ENCODE data around the gene TSPEAR.
"Not testable (repeated sequence)": the region's sequence is repeated elsewhere in the genome, so short reads cannot be mapped to it uniquely, and the experiment has no call there.

Gene TSPEAR

DNA sequence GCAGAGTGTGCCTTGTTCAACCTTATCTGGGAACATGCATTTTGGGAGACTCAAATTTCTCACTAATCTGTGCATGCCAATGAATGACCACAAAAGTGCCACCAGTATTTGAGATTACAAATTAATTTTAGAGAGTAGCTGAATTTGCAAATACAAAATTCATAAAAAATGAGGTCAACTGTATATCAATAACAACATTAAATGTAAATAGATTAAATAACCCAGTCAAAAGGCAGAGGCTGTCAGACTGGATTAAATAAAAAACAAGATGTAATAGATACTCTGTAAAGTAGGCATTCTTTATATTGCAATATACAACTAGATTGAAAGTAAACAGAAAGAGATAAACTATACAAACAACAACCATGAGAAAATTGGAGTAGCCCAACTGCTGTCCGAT, 147.3 kb downstream of the TSPEAR start:
- FAIRE-seq, result no peak

- FAIRE-seq, result no peak
These were observed 152.7 kb downstream of the TSPEAR start, which contains the start of gene KRTAP10-3 for GRCh38 chr21:44558695-44559094. Gene KRTAP10-3, minus strand, starts transcription at chr21:44558795. Its CDS starts 80 bp downstream, at chr21:44558715.

- not testable (repeated sequence) for FAIRE-seq
These were observed 153.1 kb downstream of the TSPEAR start for GRCh38 chr21:44558329-44558675.

GRCh38 chr21:44557491-44558328, 153.7 kb downstream of the TSPEAR start:
- FAIRE-seq, result no peak

DNA sequence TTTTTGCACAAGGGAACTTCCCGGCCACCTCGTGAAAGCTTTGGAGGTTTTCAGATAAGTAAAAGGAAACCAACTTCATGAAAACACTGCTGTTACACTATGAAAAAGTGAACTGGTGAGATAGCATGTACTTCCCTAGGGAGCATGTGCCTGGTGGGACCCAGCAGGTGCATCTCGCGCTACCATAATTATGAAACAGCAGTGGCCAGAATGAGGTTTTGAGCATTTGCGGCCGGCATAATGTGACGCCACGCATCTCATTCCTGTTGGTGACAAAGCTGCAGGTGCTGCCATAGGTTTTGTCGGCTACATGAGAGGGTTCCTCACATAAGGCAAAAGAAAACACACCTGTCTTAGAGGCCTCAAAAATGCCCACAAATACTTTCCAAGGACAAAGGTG, 154.5 kb downstream of the TSPEAR start:
- no peak for FAIRE-seq

DNA sequence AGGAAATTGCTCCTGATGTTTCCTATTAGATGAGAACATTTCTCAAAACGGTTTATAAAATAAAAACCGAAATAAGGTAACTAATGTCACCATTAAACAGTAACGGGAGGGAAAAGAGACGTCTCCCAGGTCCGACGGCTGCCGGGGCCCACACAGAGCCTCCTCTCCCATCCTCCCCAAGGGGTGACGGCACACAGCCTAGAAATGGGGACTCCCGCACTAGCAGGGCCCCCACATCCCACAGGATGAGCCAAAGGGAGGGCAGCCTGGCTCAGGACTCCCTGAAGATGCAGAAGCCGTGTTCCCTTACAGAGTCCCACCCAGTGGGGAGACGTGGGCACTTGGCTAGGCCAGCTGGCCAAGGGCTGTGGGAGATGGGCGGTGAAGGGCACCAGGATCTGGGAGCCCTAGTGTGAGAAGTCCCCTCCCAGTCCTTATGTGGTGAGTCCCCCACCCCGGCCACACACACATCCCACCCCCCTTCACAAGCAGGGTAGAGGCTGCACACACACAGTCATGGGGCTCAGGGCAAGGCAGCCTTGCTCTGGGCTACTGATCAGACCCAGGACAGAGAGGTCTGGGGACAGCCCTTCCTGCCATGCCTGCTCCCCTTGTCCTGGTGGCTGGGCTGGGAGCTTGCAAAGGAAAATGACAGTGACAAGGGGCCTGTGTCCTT, 156.0 kb downstream of the TSPEAR start:
- FAIRE-seq, result no peak

GRCh38 chr21:44552681-44553080, 158.7 kb downstream of the TSPEAR start:
- FAIRE-seq, result no peak

- no peak for FAIRE-seq
These were observed 159.2 kb downstream of the TSPEAR start for GRCh38 chr21:44552136-44552535.

DNA sequence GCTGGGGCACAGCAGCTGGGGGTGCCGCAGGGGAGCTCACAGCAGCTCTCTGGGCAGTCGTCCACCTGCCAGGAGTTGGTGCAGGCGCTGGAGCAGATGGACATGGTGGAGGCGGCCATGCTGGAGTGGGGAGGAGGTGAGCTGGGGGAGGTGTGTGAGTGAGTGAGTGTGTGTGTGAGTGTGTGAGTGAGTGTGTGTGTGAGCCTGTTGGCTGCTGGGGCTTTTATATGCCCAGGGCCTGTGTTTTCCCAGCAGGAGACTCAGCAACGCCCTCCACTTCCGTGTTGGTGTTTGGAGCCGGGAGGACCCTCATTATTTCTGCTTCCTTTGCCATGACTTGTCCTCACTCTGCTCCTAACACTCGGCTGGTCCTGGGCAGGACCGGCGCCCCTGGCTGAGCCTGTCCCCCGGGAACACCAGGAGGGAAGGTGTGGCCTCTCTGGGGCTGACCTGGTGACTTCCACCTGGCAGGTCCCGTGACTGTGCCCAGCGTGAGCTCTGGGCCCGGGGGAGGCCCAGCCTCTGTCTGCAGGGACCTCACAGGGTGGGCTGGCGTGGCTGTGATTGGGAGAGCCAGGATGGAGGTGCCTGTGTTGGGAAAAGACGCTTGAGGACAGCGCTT, 159.9 kb downstream of the TSPEAR start, which contains the start of gene KRTAP10-2:
TSS of gene KRTAP10-2 (minus strand) at position 166 of the 622 bp plus-strand sequence. CDS start at position 119, 47 bp downstream.
- no peak for FAIRE-seq

DNA sequence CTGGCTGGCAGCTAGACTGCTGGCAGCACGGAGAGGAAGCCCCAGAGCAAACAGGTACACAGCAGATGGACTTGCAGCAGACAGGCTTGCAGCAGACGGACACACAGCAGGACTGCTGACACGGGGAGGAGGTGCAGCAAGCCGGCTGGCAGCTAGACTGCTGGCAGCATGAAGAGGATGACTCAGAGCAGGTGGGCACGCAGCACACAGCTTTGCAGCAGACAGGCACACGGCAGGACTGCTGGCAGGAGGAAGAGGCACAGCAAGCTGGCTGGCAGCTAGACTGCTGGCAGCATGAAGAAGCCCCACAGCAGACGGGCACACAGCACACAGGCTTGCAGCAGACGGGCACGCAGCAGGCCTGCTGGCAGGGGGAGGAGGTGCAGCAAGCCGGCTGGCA, 160.6 kb downstream of the TSPEAR start:
- FAIRE-seq, result no peak

GRCh38 chr21:44550285-44550684, 161.1 kb downstream of the TSPEAR start:
- not testable (repeated sequence) for FAIRE-seq

DNA sequence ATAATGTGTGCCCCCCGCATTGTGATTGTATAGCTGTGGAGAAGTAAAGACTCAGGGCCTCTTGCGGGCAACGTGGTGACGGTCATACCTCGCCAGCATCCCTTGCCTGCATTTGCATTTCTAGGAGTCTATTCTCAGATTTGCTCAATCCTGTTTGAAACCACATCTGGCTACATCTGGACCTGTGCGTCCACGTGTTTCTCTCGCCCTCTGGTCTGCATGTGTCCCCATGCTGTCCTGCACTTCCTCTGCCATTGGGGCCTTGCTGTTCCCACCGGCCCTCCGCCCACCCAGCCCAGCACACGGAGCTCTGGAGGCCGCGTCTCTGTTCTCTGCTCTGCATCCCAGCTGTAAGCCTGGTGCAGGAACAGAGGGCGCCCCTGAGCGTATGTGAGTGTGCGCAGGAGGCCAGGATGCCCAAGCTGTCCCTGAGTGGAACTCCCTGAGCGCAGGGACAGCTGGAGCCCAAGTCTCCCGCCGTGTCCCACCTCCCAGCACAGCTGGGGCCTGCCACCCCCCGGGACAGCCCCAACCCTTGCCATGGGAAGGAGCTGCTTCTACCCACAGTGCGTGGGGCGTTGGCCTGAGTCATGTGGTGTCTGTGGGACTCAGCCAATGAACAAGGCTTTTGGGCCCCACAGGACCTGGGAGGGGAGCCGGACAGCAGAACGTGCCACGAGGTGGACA, 161.7 kb downstream of the TSPEAR start:
- FAIRE-seq, result no peak

DNA sequence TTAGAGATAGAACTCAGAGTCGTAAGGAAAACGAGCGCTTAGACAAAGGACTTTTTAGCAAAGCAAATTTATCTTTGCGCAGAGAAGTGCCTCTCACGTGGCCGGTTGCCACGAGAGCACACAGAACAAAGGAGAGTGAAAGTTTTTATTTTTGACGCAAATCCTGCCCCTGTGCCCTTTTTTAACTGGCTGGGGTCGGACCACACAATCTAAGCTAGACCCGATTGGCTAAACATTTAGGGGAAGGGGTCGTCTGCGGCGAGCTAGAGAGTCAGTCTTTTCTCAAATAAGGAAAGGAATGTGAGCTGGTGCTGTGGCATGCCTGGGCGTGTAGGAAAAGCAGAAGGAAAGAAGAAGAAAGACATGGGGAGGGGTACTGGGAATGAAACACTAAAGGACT, 162.4 kb downstream of the TSPEAR start:
- FAIRE-seq, result no peak

- no peak for FAIRE-seq
These were observed 163.0 kb downstream of the TSPEAR start for GRCh38 chr21:44548381-44548780.

- FAIRE-seq, result no peak
These were observed 163.6 kb downstream of the TSPEAR start for GRCh38 chr21:44547656-44548331.

DNA sequence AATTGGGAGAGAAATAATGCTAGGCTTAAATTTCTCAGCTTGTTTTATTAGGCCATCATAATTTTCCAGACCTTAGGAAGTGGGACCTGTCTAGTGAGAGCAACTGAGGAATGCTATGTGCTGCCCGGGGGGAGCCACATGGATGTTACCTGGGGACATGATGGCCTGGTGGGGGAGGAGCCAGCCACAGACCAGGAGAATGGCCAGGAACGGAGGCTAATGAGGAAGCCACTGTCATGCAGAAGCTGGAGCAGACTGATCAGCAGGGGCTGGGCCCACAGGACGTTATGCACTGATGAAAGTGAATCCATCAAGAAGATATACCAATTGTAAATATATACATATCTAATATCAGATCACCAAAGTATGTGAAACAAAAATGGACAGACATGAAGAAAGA, 166.8 kb downstream of the TSPEAR start:
- FAIRE-seq, result no peak

GRCh38 chr21:44542716-44543115, 168.7 kb downstream of the TSPEAR start:
- FAIRE-seq, result no peak

DNA sequence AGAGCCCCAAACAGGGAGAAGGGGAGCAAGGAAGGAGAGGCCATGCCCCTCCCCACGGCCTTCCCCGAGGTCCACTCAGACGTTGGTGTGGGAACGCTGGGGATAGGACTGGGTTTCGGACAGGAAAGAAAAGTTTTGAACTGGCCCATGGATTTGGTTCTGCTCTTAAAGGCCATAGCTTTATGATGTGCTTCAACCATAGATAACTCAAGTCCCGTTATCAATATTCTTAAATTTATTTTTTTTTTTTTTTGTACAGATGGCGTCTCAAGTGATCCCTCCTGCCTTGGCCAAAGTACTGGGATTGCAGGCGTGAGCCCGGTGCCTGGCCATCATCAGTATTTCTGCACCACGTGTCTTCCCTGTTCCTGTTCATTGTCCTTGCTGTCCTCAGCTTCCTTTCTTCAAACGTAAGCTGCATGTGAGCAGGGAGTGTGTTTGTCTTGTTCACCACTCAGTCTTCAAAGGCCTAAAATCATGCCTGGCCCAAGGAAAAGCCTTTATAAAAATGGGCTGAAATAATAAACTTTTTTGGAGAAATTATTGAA, 170.6 kb downstream of the TSPEAR start:
- FAIRE-seq, result no peak

DNA sequence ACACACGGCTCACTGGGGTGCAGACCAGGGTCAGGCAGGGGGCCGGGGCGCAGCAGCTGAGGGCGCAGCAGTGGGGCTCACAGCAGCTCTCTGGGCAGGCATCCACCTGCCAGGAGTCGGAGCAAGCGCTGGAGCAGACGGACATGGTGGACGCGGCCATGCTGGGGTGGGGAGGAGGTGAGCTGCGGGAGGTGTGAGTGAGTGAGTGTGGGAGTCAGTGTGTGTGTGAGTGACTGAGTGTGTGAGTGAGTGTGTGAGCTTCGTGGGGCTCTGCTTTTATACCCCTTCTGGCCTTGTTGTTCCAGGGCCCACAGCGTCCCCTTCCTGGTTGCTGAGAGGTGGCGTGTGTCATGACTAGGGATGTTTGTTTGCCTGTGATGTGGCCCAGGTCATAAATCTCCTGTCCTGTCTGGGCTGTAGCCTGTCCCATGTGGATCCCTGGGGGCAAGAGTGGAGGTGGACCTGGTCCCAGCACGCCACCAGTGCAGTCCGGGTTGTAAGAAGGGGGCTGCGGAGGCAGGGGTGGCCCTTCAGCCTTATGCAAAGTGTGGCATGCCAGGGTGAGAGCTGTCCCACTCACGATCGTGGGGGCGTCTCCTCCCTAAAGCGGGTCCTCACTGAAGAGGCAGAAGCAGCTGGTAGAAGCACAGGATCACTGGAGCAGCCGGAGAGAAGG, 171.2 kb downstream of the TSPEAR start, which contains the start of gene KRTAP10-1:
TSS of gene KRTAP10-1 (minus strand) at position 205 of the 676 bp plus-strand sequence. CDS start at position 160, 45 bp downstream.
- no peak for FAIRE-seq

DNA sequence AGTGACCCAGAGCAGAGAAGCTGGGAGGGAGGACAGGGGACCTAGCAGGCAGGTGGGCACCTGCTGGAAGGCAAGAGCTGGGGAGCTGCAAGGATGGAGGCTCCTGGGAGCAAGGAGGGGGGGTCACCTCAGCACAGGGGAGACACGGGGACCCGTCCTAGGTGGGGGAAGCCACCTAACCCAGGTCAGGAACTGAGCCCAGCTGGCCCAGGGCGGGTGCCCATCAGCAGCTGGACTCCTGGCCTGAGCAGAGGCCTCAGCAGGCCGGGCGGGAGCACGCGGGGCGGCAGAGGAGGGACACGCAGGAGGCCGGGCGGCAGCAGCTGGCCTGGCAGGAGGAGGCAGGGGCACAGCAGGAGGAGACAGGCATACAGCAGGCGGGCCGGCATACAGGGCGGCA, 172.3 kb downstream of the TSPEAR start:
- FAIRE-seq, result no peak

Data from islet of Langerhans (tissue), 1 donor.